Loucy (cell line): ENCODE measurements around the gene RANBP3.

Source experiments
- EZH2phosphoT487 ChIP-seq: fragments of 200-600 bp; IDR thresholded peaks from 2 replicates; pipeline ENCODE4 v1.6.1; 2018; ENCODE audit warnings: antibody characterized with exemption, mild to moderate bottlenecking, moderate library complexity, borderline replicate concordance
- TF ChIP-seq, protein P1 (sequence below): fragments of 200-600 bp; sonication (generic); conservative IDR thresholded peaks from 2 replicates; pipeline ENCODE4 v1.5.1; 2014; ENCODE audit warnings: mild to moderate bottlenecking, antibody characterized with exemption, low read length

DNA sequence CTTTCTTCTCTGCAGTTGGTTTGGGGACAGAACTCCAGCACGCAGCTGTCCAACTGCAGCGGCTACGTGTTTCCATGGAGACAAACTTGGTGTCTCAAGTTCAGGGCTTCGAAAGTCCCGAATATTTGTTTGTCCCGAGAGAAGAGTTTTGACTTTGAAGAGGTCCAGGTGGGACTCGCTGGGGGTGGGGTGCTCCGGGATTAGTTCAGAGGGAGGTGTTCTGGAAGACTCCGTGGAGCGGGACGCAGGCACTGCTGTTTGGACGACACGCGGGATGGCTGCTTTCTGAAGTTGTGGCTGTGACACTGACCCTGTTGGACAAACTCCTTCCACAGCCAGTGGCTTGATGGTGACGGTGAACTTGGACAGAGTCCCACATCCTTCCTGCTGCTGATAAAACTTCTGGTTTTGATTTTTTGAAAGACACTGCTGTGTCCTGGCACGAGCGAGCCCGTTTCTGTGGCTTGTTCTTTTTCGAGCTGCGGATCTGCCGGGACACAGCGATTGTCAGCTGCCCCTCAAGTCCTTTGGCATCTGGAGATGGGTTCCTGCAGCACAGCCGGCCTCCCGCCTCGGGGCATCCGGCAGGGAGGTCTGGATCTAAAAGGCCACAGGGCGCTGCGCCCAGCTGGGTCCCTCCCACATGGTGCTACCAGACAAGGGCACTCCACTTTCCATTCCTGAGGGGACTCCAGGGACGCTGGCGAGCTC, 15.9 kb upstream of the RANBP3 start:
- TF ChIP-seq, protein P1, sequence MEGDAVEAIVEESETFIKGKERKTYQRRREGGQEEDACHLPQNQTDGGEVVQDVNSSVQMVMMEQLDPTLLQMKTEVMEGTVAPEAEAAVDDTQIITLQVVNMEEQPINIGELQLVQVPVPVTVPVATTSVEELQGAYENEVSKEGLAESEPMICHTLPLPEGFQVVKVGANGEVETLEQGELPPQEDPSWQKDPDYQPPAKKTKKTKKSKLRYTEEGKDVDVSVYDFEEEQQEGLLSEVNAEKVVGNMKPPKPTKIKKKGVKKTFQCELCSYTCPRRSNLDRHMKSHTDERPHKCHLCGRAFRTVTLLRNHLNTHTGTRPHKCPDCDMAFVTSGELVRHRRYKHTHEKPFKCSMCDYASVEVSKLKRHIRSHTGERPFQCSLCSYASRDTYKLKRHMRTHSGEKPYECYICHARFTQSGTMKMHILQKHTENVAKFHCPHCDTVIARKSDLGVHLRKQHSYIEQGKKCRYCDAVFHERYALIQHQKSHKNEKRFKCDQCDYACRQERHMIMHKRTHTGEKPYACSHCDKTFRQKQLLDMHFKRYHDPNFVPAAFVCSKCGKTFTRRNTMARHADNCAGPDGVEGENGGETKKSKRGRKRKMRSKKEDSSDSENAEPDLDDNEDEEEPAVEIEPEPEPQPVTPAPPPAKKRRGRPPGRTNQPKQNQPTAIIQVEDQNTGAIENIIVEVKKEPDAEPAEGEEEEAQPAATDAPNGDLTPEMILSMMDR = no peak
- TF ChIP-seq EZH2phosphoT487 = no peak
